Measurements from ENCODE around the gene ZSCAN25. TPM values are rescaled to one million over a fixed set of nuclear protein-coding genes. Genes with fewer than 3 reads are reported as not detected.

ZSCAN25 gene
- total and polyA plus RNA-seq, 2 of the 13 experiments (the other 11 are each of a cell fraction or from before 2014, with no cell fraction given), result 12.1 to 16.8 TPM

DNA sequence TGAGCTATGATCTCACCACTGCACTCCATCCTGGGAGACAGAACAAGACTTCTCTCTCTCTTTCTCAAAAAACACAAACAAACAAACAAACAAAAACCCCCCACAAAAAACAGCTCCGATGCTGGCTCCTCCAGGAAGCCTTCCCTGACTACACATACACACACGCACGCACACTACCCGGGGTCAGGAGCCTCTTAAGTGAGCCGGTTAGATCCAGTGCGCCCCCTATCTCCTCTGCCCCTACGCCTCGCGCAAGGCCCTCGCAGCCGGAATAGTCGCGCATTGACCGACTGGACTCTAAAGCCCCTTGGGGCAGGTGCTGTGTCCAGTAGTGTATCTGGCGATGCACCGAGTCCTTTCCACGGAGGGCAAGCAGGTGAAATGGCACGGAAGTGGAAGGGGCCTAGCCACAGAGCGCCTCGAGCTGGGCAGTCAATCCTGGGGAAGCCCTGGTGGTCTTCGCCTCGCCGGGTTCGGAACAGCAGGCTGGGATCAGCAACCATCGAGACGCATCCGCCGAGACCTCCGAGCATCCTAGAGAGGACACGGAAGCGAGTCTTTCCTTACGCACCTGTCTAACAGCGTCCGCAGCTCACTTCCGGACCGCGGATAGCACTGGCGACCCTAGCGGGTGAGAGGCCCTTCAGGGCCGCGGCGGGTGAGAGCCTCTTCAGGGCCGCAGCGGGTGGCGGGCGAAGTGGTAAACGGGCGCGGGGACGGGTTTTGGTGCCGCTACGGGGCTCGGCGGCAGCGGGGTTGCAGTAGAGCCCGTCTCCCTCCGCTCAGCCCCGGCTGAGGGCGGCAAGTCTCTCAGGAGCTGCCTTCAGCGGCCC lies at the start of gene ZSCAN25 (continued):
- TF ChIP-seq, protein P1, sequence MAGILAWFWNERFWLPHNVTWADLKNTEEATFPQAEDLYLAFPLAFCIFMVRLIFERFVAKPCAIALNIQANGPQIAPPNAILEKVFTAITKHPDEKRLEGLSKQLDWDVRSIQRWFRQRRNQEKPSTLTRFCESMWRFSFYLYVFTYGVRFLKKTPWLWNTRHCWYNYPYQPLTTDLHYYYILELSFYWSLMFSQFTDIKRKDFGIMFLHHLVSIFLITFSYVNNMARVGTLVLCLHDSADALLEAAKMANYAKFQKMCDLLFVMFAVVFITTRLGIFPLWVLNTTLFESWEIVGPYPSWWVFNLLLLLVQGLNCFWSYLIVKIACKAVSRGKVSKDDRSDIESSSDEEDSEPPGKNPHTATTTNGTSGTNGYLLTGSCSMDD (CRISPR knock-in tag; IDR thresholded peaks at IDR 0.05), result 0 out of 2 replicates have a peak, but pooled peaks have one; percentile 16
- peak; percentile 74 for TF ChIP-seq CREB1 (IDR thresholded peaks at IDR 0.05)
- peak; percentile 92 for TF ChIP-seq CREB1 (CRISPR knock-in tag; IDR thresholded peaks at IDR 0.05)
- TF ChIP-seq MAZ (IDR thresholded peaks at IDR 0.05; ENCODE audit: borderline replicate concordance, low read depth, low read length), result peak; percentile 77
- TF ChIP-seq MAZ (CRISPR knock-in tag; IDR thresholded peaks at IDR 0.05; ENCODE audit: low read depth), result peak; percentile 59; the same call in 1 of the 2 replicates
- TF ChIP-seq MAFK (conservative IDR thresholded peaks at IDR 0.05 in 1 of 2, IDR thresholded peaks at IDR 0.05 in 1 of 2; ENCODE audit: low read length in 2 of 2), result 0 out of 4 replicates have a peak, but pooled peaks of 1 of the 2 experiments have one; percentile 14
- TF ChIP-seq NFRKB (IDR thresholded peaks at IDR 0.05), result no peak
- TF ChIP-seq, protein P2, sequence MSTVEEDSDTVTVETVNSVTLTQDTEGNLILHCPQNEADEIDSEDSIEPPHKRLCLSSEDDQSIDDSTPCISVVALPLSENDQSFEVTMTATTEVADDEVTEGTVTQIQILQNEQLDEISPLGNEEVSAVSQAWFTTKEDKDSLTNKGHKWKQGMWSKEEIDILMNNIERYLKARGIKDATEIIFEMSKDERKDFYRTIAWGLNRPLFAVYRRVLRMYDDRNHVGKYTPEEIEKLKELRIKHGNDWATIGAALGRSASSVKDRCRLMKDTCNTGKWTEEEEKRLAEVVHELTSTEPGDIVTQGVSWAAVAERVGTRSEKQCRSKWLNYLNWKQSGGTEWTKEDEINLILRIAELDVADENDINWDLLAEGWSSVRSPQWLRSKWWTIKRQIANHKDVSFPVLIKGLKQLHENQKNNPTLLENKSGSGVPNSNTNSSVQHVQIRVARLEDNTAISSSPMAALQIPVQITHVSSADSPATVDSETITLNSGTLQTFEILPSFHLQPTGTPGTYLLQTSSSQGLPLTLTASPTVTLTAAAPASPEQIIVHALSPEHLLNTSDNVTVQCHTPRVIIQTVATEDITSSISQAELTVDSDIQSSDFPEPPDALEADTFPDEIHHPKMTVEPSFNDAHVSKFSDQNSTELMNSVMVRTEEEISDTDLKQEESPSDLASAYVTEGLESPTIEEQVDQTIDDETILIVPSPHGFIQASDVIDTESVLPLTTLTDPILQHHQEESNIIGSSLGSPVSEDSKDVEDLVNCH (CRISPR knock-in tag; IDR thresholded peaks at IDR 0.05), result peak; percentile 85; the same call in 1 of the 2 replicates
- peak; percentile 70 for TF ChIP-seq TEAD3 (CRISPR knock-in tag; optimal IDR thresholded peaks at IDR 0.05; ENCODE audit: borderline replicate concordance)
- TF ChIP-seq, protein P3, sequence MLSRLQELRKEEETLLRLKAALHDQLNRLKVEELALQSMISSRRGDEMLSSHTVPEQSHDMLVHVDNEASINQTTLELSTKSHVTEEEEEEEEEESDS (CRISPR knock-in tag; IDR thresholded peaks at IDR 0.05; ENCODE audit: borderline replicate concordance), result peak; percentile 86; the same call in 1 of the 2 replicates
- TF ChIP-seq SMARCE1 (IDR thresholded peaks at IDR 0.05; ENCODE audit: borderline replicate concordance), result no peak
- TF ChIP-seq, protein P4, sequence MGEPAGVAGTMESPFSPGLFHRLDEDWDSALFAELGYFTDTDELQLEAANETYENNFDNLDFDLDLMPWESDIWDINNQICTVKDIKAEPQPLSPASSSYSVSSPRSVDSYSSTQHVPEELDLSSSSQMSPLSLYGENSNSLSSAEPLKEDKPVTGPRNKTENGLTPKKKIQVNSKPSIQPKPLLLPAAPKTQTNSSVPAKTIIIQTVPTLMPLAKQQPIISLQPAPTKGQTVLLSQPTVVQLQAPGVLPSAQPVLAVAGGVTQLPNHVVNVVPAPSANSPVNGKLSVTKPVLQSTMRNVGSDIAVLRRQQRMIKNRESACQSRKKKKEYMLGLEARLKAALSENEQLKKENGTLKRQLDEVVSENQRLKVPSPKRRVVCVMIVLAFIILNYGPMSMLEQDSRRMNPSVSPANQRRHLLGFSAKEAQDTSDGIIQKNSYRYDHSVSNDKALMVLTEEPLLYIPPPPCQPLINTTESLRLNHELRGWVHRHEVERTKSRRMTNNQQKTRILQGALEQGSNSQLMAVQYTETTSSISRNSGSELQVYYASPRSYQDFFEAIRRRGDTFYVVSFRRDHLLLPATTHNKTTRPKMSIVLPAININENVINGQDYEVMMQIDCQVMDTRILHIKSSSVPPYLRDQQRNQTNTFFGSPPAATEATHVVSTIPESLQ (CRISPR knock-in tag; conservative IDR thresholded peaks at IDR 0.05), result 0 out of 2 replicates have a peak, but pooled peaks have one; percentile 41
- peak; percentile 100 for TF ChIP-seq ZFP36 (IDR thresholded peaks at IDR 0.05; ENCODE audit: borderline replicate concordance, low read depth, low read length, partially characterized antibody)
- 0 out of 2 replicates have a peak, but pooled peaks have one; percentile 33 for TF ChIP-seq REXO4 (CRISPR knock-in tag; IDR thresholded peaks at IDR 0.05; ENCODE audit: borderline replicate concordance)
- 0 out of 2 replicates have a peak, but pooled peaks have one; percentile 29 for TF ChIP-seq GPN1 (CRISPR knock-in tag; IDR thresholded peaks at IDR 0.05; ENCODE audit: borderline replicate concordance)
- peak; percentile 28 for TF ChIP-seq ZNF331 (CRISPR knock-in tag; IDR thresholded peaks at IDR 0.05)
- no peak for TF ChIP-seq FOXM1 (CRISPR knock-in tag; IDR thresholded peaks at IDR 0.05)
- TF ChIP-seq DNMT1 (CRISPR knock-in tag; IDR thresholded peaks at IDR 0.05), result no peak

All from HepG2 (cell line).